G401 (cell line): ENCODE results near the gene FUT2. TPM values are rescaled to one million over a fixed set of nuclear protein-coding genes. Genes with fewer than 3 reads are reported as not detected.
"Not testable (repeated sequence)": the region's sequence is repeated elsewhere in the genome, so short reads cannot be mapped to it uniquely, and the experiment has no call there.

Experiments
- DNase-seq: peaks from one replicate; pipeline ENCODE4 v3.0.0-alpha.2; 2015; ENCODE audit warnings: low spot score
- in situ Hi-C: cut with HindIII; loops from 2 replicates; pipeline ENCODE4 v1.10.0; 2016; ENCODE audit warnings: low sequenced_read_pairs, mixed read lengths
- total RNA-seq: library from RNA; depleted of rRNA; stranded (reverse); fragments of >200 nt; shearing (Covaris generic); gene quantifications from 2 replicates; pipeline ENCODE4 v1.2.3, GENCODE V29; 2014

FUT2 gene
- total RNA-seq, 1 experiment from 2014 or later = not detected

GRCh38 chr19:48689449-48689848 lies 6.3 kb upstream of the FUT2 start:
- peak; percentile 92 for DNase-seq
- in situ Hi-C loops = no loop called here

DNA sequence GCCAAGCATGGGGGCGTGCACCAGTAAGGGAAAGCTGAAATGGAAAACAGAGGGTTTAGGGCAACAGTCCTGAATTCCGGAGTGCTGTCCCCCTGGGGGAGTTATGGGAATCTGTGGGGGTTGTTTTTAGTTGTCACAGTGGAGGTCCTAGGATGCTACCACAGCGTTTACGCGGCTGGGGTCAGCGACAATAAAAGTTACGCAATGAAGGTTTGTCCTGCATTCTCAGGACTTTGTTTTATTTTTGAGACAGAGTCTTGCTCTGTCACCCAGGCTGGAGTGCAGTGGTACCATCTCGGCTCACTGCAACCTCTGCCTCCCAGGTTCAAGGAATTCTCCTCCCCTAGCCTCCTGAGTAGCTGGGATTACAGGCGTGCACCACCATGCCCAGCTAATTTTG lies 2.1 kb upstream of the FUT2 start:
- in situ Hi-C loops, DNase-seq: not testable (repeated sequence)

DNA sequence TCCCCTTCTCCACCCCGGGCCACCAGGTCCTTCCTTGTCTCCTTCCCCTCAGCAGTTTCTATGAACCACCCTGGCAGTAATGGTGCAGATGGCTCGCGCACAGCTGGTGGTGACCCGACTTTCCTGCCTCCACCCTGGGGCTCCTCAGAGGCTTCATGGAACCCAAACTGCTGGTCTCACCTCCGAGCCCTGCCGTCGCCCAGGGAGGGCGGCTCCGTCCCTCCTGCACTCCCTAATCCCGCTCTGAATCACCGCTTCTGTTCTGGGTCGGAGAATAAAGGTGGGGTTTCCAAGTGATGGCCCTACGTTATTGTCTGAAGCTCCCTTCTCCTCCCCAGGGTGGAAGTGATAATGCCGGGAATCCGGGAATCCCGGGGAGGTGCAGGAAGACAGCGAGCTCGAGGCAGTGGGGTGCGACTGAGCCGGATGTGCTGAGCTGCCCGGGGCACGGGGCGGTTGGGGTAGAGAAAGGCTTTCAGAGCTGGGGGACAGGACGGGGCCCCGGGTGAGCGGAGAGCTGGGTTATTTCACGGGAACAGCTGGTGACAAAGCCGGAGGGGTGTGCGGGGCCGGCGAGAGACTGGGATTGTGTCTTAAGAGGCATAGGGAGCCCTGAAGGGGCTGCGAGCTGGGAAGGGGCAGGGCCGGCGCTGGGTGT lies 711 bp downstream of the FUT2 start:
- in situ Hi-C loops = no loop called here
- DNase-seq = peak; percentile 53

DNA sequence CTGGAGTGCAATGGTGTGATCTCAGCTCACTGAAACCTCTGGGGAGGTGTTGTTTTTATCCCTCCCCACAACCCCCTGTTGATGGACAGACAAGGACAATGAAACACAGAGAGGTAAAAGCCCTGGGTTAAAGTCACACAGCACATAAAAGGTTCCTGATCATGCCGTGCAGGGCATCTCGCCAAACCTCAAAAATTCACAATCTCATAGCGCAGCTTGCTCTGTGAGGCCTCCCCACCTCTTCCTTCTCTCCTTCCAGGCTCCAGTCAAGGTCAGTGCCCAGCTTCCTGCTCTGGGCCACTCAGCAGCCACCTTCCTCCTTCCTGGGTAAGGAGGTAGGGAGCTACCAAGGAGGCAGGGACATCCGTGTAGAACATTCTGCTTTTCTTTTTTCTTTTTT lies 2.3 kb downstream of the FUT2 start:
- in situ Hi-C loops = no loop called here
- DNase-seq = peak; percentile 51

DNA sequence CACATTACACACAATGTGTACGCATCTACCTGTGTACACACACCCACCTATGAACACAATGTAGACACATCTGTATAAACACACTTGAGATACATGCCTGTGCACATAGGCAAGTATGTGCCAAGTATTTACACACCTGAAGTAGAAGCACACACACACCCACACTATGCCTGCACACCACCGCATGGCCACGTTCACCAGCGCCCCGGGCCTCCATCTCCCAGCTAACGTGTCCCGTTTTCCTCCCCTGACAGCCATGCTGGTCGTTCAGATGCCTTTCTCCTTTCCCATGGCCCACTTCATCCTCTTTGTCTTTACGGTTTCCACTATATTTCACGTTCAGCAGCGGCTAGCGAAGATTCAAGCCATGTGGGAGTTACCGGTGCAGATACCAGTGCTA lies 6.9 kb downstream of the FUT2 start:
- in situ Hi-C loops = no loop called here

GRCh38 chr19:48703316-48703715 lies 7.5 kb downstream of the FUT2 start:
- DNase-seq = no peak
- in situ Hi-C loops = no loop called here

More for the DNA sequence above, 6.9 kb downstream of the FUT2 start:
- no peak for DNase-seq

GRCh38 chr19:48705431-48705830 lies 9.7 kb downstream of the FUT2 start:
- no peak for DNase-seq
- in situ Hi-C loops = no loop called here

DNA sequence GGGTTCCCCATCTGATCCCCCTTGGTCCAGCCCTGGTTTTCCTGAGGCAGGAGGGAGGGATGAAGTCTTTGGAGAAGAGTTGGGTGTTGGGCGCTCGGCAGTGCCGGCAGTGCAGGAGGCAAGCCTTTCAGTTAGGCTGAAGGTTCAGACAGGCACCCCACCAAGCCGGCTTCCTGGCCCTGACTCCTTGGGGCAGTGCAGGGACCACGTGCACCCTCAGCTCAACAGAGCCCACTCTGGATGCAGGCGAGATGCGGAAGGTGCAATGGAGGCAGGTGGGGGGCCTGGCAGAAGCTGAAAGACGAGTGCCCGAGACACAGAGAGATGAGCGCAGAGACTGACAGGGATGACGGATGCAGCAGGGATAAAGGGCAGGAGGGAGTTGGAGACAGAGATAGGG lies 12.7 kb downstream of the FUT2 start:
- no peak for DNase-seq

GRCh38 chr19:48711106-48711662 lies 15.4 kb downstream of the FUT2 start:
- no peak for DNase-seq
- in situ Hi-C loops = no loop called here

More for the DNA sequence above, 12.7 kb downstream of the FUT2 start:
- in situ Hi-C loops = no loop called here

GRCh38 chr19:48713041-48713863 lies 17.5 kb downstream of the FUT2 start:
- in situ Hi-C loops = no loop called here
- peak; percentile 43 for DNase-seq

GRCh38 chr19:48713864-48714755 lies 18.3 kb downstream of the FUT2 start:
- DNase-seq = peak; percentile 100
- in situ Hi-C loops = no loop called here

GRCh38 chr19:48714759-48715675 lies 19.2 kb downstream of the FUT2 start:
- peak; percentile 21 for DNase-seq
- in situ Hi-C loops = no loop called here

GRCh38 chr19:48715681-48716171 lies 20.0 kb downstream of the FUT2 start:
- peak; percentile 53 for DNase-seq
- in situ Hi-C loops = no loop called here

DNA sequence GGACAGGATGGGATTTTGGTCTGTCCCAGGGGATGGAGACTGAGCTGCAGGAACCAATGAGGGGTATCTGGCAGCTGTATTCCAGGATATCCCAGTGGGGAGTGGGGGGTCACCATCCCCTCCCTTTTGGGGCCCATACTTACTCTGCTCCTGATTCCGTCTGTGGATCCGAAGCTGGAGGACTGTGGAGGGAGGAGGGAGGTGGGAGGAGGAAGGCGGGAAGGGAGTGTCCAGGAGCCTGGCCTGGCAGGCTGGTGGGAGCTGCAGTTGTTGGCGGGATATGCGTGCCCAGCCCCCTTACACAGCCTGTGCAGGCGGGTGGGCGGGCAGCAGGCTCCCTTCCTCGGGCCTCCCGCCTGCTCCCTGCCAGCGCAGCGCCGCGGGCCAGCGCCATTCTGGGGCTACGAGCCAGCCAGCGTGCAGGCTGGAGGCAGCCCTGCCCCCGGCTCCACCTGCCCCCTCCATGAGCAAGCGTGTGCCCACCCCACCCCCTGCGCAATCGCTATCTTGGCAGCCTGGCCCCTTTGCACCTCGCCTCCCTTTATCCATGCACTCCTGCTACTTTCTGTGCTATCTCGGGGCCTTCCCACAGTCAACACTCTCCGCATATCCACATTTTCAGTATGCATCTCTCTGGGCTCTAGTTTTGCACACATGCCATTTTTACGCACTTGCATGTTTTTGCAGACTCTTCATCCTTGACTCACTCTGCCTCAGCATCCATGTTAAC lies 21.0 kb downstream of the FUT2 start:
- DNase-seq = peak; percentile 83
- in situ Hi-C loops = no loop called here

GRCh38 chr19:48718106-48718505 lies 22.3 kb downstream of the FUT2 start:
- DNase-seq = not testable (repeated sequence)

DNA sequence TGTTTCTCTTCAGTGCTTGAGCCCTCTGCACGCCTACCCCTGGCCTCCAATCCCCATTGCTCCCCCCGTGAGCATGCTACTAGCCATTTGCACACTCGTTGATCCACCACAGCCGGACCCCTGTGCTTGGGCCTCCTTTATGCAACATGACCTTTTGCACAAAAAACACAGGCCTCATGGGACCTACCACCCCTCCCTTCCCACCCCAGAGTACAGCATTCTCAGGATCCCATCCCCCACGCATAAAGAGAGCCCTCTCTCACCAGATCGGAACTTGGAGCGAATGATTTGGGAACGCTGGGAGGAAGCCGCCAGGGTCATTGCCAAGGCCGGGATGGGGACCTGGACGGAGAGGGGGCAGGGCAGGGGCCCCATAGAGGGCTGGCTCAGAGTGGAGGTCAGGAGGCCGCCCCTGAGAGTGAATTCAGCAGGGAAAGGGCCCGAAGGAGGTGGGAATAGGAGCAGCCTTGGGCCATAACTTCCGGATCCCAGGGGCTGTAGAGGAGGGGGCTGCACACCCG lies 23.0 kb downstream of the FUT2 start:
- DNase-seq = no peak
- in situ Hi-C loops = no loop called here

More at GRCh38 chr19:48718106-48718505, 22.3 kb downstream of the FUT2 start:
- in situ Hi-C loops = not testable (repeated sequence)
